GM21528 (cell line): ENCODE results near the gene CHRNA5.

ENCODE experiments used
- ATAC-seq: cut with Tn5 transposase; IDR thresholded peaks from one replicate; pipeline ENCODE4 v1.9.1; 2021; ENCODE audit warnings: mild to moderate bottlenecking, moderate library complexity; ENCODE audit not compliant: unreplicated experiment, low FRiP score

CHRNA5 gene

DNA sequence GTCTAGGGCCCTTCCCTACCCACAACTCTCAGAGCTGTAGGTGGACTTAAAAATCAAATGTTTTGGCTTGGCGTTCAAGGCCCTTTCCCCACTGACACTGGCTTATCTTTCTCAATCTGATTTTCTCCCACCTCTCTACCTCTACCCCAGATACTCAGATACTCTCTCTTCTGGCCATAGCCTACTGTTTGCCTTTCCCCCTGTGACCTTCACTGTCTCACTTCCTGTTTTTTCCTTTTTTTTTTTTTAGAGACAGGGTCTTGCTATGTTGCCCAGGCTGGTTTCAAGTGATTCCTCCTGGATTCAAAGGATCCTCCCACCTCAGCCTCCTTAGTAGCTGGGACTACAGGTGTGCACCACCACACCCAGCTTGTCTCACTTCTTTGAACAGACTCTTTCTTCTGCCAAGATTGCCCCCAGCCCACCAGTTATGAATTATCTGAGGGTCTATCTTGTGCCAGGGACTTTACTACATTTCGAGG, 71.1 kb downstream of the CHRNA5 start:
- ATAC-seq = no peak

DNA sequence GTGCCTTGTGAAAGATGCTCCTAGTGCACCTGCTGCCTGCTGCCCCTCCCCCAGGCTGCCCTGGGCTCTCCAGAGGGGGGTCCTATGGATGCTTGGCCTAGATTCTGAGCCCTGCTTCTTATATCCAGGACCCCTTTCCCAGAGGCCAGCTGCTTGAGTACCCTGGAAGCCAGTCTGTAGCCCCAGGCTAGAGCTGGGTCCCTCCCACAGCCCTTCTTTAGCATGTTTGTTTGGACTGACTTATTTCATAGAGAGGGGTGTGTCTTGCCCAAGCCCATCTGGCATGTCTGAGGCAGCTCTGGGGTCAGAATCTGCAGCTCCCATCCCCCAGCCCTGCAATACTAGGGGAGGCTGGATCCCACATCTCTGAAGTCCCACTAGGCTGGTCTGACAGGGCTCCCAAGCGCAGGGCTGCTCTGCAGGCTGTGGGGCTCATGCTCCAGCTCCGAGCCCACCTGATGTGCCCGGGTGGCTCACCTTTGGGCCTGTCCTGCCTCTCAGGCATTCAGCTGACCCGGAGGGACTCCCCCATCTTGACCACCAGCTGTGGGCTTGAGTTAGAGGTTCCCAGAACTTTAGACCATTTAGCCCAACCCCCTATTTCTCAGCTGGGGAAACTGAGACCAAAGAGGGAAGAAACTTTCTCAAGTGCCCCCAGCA, 72.6 kb downstream of the CHRNA5 start:
- ATAC-seq = no peak

DNA sequence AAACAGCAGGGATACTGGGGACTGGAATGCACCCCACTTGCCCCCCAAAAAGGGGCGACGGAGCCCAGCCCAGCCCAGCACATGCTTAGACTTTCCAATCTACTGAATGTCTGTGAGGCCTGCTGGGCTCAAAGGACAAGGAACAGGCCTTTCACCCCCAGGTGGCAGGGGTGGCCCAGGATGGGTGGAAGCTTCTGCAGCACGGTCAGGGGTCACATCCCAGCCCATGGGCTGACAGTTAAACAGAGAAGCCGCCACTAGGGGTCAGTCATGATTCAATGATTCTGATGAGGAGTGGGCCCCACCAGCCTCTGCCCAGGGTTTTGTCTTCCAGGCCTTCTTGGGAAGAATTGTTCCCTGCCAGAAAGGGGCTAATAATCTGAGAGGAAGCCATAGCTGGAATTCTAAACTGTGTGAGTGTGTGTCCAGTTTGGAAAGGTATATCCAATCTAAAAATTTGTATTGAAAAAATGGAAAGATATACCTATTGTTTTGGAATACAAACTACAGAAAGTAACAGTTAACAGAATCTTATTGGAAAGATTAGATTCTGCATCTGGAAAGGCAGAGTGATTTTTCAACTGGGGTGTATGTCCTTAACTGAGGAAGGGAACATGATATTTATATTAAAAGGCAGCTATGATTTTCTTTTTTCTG, 73.5 kb downstream of the CHRNA5 start:
- ATAC-seq = no peak

- ATAC-seq = no peak
These were observed 75.3 kb downstream of the CHRNA5 start for GRCh38 chr15:78640527-78641101.

DNA sequence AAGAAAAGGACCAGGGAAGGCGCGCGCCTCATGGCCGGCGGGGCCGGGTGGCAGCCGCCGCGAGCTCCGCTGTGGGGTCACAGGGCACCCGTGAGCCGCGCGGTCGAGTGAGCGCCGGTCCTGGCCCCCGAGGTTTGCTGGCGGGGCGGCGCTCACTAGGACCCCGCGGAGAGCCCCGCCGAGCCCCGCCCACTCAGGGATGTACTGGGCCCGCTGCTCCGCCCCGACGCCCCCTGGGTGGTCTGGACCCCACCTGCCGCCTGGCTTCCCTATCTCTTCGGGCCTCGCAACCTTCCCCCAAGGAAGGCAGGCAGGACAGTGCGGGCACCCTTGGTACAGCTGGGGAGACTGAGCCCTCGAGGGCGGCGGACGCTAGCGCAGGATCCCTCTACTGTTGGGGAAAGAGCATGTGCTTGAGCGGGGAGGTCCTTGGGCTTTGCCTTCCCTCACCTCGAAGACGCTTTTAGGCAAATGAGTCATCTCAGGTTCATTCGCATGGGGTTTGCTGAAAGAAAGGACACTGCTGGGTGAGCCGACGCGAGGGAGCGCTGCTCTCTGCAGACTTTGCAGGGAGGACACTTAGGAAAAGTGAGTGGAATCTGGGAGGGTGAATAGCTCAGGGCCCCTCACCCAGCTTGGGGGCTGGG, 75.9 kb downstream of the CHRNA5 start, which contains the start of gene CHRNB4:
Gene CHRNB4 (minus strand): TSS at position 109 of the 647 bp plus-strand sequence. CDS start 77 bp downstream, at position 32.
- ATAC-seq = no peak

- ATAC-seq = no peak
These were observed 76.5 kb downstream of the CHRNA5 start for GRCh38 chr15:78641749-78642275.

DNA sequence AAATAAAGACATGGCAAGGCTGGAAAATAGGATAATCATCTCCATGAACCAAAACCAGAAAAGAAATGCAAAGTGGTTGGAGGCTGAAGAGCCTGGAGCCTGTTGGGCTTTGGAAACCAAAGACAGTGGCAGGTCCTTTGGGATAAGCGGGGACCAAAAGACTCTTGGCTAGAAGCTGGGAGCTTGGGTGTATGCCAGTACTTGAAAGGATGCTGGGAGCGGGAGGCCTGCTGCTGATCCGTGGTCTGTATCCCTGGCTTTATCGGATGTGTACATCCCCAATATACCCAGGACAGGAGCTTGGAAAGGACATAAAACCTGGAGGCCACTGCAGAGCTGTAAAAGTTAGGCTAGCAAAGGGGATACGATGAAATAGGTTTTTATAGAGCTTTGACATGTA, 77.0 kb downstream of the CHRNA5 start:
- no peak for ATAC-seq
